Calu3 (cell line): ENCODE measurements around the gene SLC25A24. TPM values are rescaled to one million over a fixed set of nuclear protein-coding genes. Genes with fewer than 3 reads are reported as not detected.
"Not testable (repeated sequence)": the region's sequence is repeated elsewhere in the genome, so short reads cannot be mapped to it uniquely, and the experiment has no call there.

ENCODE experiments used
- BruUV-seq: library from RNA; stranded (reverse); fragments of 400-500 nt; replicated peaks from 2 replicates; lab custom pipeline; 2021; lab: Mats Ljungman, UMichigan
- CTCF ChIA-PET: fragments of 300-600 bp; sonication (Branson Sonifier 250); formaldehyde crosslinking; loops from one replicate; lab custom pipeline; 2022; ENCODE audit warnings: antibody characterized with exemption; lab: Charles Lee
- DNase-seq: peaks from one replicate; pipeline ENCODE4 v3.0.0; 2022
- H3K27ac Mint-ChIP-seq: one replicate; pipeline ENCODE4 v1.8.0; 2022; ENCODE audit warnings: mixed read lengths; ENCODE audit not compliant: unreplicated experiment
- H3K27me3 Mint-ChIP-seq: one replicate; pipeline ENCODE4 v1.8.0; 2022; ENCODE audit warnings: mixed read lengths; ENCODE audit not compliant: unreplicated experiment
- H3K36me3 Mint-ChIP-seq: one replicate; pipeline ENCODE4 v1.8.0; 2022; ENCODE audit warnings: mild to moderate bottlenecking, moderate library complexity, mixed read lengths; ENCODE audit not compliant: insufficient read depth, unreplicated experiment
- H3K4me1 Mint-ChIP-seq: one replicate; pipeline ENCODE4 v1.8.0; 2022; ENCODE audit warnings: mild to moderate bottlenecking, low read depth, mixed read lengths; ENCODE audit not compliant: unreplicated experiment
- H3K4me3 Mint-ChIP-seq: one replicate; pipeline ENCODE4 v1.8.0; 2022; ENCODE audit warnings: mild to moderate bottlenecking, low read depth, moderate library complexity, mixed read lengths; ENCODE audit not compliant: unreplicated experiment
- H3K9me3 Mint-ChIP-seq: one replicate; pipeline ENCODE4 v1.8.0; 2022; ENCODE audit warnings: low read depth, mixed read lengths; ENCODE audit not compliant: unreplicated experiment
- intact Hi-C: fragments of 100-400 bp; cut with micrococcal nuclease; formaldehyde crosslinking; loops from one replicate; pipeline ENCODE4 v1.10.0; 2022; ENCODE audit not compliant: unreplicated experiment
- total RNA-seq: library from RNA; stranded (reverse); gene quantifications from 2 replicates; pipeline ENCODE4 v1.2.3, GENCODE V29; 2022
- TF ChIP-seq, protein P1 (sequence below): fragments of 200-600 bp; IDR thresholded peaks from one replicate; pipeline ENCODE4 v1.8.0; 2022; ENCODE audit warnings: antibody characterized with exemption; ENCODE audit not compliant: unreplicated experiment

SLC25A24 gene
- total RNA-seq, 1 experiment from 2014 or later = 40.7 TPM

DNA sequence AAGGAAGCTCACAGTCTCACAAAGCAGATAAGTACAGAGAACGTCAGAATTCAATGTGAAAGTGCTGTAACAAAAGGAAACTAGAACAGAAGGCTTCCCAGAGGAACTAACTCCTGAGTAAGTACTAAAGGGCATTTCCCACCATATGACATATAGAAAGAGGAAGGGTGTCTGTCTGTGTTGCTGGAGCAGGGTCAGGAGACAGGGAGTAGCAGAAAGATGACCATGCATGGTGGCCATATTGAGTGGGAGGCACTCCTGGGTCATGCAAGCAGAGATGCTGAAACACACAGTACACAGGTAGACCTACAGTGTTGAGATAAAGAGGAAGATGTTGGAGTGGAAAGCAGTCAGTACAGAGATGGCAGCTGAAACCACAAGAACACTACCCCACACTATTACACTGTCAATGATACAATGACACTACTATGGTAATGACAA is 47.3 kb downstream of the SLC25A24 start:
- CTCF ChIA-PET = no interaction called here
- TF ChIP-seq, protein P1, sequence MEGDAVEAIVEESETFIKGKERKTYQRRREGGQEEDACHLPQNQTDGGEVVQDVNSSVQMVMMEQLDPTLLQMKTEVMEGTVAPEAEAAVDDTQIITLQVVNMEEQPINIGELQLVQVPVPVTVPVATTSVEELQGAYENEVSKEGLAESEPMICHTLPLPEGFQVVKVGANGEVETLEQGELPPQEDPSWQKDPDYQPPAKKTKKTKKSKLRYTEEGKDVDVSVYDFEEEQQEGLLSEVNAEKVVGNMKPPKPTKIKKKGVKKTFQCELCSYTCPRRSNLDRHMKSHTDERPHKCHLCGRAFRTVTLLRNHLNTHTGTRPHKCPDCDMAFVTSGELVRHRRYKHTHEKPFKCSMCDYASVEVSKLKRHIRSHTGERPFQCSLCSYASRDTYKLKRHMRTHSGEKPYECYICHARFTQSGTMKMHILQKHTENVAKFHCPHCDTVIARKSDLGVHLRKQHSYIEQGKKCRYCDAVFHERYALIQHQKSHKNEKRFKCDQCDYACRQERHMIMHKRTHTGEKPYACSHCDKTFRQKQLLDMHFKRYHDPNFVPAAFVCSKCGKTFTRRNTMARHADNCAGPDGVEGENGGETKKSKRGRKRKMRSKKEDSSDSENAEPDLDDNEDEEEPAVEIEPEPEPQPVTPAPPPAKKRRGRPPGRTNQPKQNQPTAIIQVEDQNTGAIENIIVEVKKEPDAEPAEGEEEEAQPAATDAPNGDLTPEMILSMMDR = no peak
- H3K36me3 Mint-ChIP-seq = no peaks in the 10 kb centered on the region
- no peak overlapping the region for H3K4me3 Mint-ChIP-seq
- no peaks in the 10 kb centered on the region for H3K9me3 Mint-ChIP-seq
- no peaks in the 10 kb centered on the region for H3K4me1 Mint-ChIP-seq
- no peak for DNase-seq
- H3K27me3 Mint-ChIP-seq = no peaks in the 10 kb centered on the region
- intact Hi-C loops = no loop called here
- H3K27ac Mint-ChIP-seq = no peak overlapping the region
- BruUV-seq = no TSS peak

DNA sequence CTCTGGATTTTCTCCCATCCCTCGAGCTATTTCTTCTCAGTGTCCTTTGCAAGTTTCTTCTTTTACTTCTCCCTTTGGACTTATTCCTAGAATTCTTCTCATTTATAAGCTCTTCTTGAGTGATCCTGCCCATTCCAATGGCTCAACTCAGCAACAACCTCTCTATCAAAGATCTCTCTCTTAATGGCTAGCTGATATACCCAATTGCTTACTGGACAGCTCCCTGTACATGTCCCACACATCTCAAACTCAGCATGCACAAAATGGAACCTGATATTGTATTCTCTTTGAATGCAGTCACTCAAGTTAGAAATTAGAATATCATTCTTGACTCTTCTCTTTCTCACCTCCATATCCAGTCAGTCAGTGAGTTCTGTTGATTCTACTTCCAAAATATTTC is 48.6 kb downstream of the SLC25A24 start:
- no peak overlapping the region for H3K27ac Mint-ChIP-seq
- peaks cover 6% of the 10 kb centered on the region for H3K36me3 Mint-ChIP-seq
- BruUV-seq = no TSS peak
- TF ChIP-seq, protein P1 = no peak
- peaks cover 2% of the 10 kb centered on the region for H3K9me3 Mint-ChIP-seq
- intact Hi-C loops = no loop called here
- H3K4me1 Mint-ChIP-seq = no peaks in the 10 kb centered on the region
- no peak overlapping the region for H3K4me3 Mint-ChIP-seq
- H3K27me3 Mint-ChIP-seq = no peaks in the 10 kb centered on the region
- CTCF ChIA-PET = no interaction called here
- no peak for DNase-seq

DNA sequence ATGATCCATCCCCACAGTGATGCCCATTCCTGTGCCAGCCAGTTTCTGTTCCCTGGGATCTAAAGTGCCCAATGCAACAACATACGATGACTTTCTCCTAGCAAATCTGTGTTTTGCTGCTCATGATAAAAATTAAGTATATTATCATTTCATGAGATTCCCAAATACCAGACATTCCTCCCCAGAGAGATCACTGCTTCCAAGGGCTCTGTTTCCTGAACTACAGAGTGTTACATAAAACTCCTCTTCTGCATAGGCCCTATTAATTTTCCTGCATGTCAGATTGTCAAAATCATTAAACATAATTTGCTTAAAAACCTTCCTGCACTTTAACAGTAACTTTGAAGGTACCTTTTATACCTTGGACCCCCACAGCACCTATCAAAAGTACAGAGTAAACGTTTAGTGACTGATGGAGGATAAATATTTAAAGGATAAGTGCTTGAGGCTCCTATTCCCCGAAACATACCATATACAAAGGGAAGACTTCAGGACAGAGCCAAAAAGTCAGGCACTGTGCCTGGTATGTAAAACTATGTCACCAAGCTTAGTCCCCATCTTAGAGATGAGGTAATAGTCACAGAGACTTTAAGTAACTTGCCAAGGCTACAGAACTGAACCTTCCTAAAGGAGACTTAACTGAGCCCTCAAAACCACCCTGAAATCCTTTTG is 50.2 kb downstream of the SLC25A24 start:
- intact Hi-C loops = no loop called here
- TF ChIP-seq, protein P1 = no peak
- Mint-ChIP-seq H3K36me3 (peaks cover 14% of the 10 kb centered on the region), H3K4me1 (no peaks in the 10 kb centered on the region), H3K9me3 (peaks cover 6% of the 10 kb centered on the region), H3K27ac (no peak overlapping the region), H3K4me3 (no peak overlapping the region), H3K27me3 (no peaks in the 10 kb centered on the region)
- no peak for DNase-seq
- CTCF ChIA-PET = no interaction called here
- no TSS peak for BruUV-seq

DNA sequence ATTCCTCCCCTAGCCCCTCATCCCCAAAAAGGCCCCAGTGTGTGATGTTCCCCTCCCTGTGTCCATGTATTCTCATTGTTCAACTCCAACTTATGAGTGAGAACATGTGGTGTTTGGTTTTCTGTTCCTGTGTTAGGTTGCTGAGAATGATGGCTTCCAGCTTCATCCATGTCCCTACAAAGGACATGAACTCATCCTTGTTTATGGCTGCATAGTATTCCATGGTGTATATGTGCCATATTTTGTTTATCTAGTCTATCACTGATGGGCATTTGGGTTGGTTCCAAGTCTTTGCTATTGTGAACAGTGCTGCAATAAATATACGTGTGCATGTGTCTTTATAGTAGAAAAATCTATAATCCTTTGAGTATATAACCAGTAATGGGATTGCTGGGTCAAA is 55.6 kb downstream of the SLC25A24 start:
- BruUV-seq, CTCF ChIA-PET, H3K27ac Mint-ChIP-seq, H3K9me3 Mint-ChIP-seq, H3K4me3 Mint-ChIP-seq, DNase-seq, H3K27me3 Mint-ChIP-seq, intact Hi-C loops, H3K4me1 Mint-ChIP-seq: not testable (repeated sequence)
- H3K36me3 Mint-ChIP-seq = peaks cover 22% of the 10 kb centered on the region

DNA sequence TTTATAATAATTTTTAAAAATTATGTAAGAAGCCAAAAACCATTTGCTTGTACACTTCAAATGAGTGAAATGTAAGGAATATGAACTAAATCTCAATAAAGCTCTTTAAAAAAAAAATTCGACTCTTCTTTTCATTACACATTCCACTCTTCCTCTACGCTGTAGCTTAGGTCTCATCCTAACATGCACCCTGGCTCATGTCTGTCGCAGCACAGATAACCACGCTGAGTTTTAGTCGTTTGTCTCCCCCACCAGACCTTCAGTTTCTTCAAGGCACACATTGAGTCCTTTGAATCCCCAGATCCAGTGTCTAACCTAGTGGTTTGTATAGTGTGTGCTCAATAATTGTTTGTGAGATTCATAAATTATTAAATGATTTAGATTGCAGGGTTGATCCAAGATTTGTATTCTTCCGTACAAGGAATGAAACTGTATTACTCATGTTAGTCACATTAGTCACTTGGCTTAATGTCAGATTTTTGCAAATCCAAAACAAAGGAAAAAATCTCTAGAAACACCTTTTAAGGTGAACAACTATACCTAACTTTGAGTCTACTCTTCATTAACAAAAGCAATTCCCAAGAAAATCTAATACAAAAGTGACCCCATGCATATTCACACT is 57.3 kb downstream of the SLC25A24 start:
- peaks cover 6% of the 10 kb centered on the region for H3K9me3 Mint-ChIP-seq
- H3K36me3 Mint-ChIP-seq = peaks cover 29% of the 10 kb centered on the region
- DNase-seq = no peak
- CTCF ChIA-PET = interaction anchor here (0.6 kb wide), 1 partner anchor 129 kb away, joined by 3 read pairs; no protein-coding TSS in a partner anchor
- H3K27me3 Mint-ChIP-seq = no peaks in the 10 kb centered on the region
- BruUV-seq = no TSS peak
- intact Hi-C loops = no loop called here
- TF ChIP-seq, protein P1 = no peak
- no peaks in the 10 kb centered on the region for H3K4me1 Mint-ChIP-seq
- H3K27ac Mint-ChIP-seq = no peak overlapping the region
- no peak overlapping the region for H3K4me3 Mint-ChIP-seq
